H54 (cell line): ENCODE results near the gene PCSK9.
A peak's percentile ranks its signal among the peaks of the same experiment; 100 is the strongest.
"Not testable (repeated sequence)": the region's sequence is repeated elsewhere in the genome, so short reads cannot be mapped to it uniquely, and the experiment has no call there.

Experiments
- DNase-seq: peaks from one replicate; pipeline ENCODE4 v3.0.0; 2011; ENCODE audit warnings: low spot score, mixed read lengths; ENCODE audit not compliant: insufficient read length
- FAIRE-seq: peaks from 3 replicates; lab custom pipeline; 2011; peaks lifted over from hg19 to GRCh38; lab: Jason Lieb, UNC
- POLR2A ChIP-seq: IDR thresholded peaks from 2 replicates; pipeline ENCODE4 v1.6.1; 2011; ENCODE audit warnings: low read depth, mild to moderate bottlenecking, low read length

The PCSK9 gene

GRCh38 chr1:55021942-55022546, 17.3 kb upstream of the PCSK9 start:
- TF ChIP-seq POLR2A, result no peak
- DNase-seq, result peak; percentile 96
- peak; percentile 94 for FAIRE-seq

GRCh38 chr1:55024163-55024562, 15.2 kb upstream of the PCSK9 start:
- not testable (repeated sequence) for DNase-seq, FAIRE-seq

DNA sequence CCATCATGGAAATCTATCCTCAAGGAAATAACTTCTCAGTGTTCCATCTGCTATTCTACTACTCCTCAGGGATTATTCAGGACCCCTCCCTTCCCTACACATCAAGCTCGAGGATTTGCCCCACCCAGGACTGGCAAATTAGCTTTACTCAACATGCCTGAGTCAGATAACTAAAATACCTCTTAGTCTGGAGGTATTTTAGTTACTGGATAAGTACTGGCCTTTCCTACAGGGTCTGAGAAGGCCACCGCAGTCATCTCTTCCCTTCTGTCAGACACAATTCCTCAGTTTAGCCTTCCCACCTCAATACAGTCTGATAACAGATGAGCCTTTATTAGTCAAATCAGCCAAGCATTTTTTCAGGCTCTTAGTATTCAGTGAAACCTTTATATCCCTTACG, 12.7 kb upstream of the PCSK9 start:
- DNase-seq, FAIRE-seq: not testable (repeated sequence)

- not testable (repeated sequence) for FAIRE-seq, DNase-seq
These were observed 8.2 kb upstream of the PCSK9 start for GRCh38 chr1:55031098-55031497.

- FAIRE-seq, result no peak
- DNase-seq, result no peak
- TF ChIP-seq POLR2A, result no peak
These were observed 6.1 kb upstream of the PCSK9 start for GRCh38 chr1:55033265-55033614.

DNA sequence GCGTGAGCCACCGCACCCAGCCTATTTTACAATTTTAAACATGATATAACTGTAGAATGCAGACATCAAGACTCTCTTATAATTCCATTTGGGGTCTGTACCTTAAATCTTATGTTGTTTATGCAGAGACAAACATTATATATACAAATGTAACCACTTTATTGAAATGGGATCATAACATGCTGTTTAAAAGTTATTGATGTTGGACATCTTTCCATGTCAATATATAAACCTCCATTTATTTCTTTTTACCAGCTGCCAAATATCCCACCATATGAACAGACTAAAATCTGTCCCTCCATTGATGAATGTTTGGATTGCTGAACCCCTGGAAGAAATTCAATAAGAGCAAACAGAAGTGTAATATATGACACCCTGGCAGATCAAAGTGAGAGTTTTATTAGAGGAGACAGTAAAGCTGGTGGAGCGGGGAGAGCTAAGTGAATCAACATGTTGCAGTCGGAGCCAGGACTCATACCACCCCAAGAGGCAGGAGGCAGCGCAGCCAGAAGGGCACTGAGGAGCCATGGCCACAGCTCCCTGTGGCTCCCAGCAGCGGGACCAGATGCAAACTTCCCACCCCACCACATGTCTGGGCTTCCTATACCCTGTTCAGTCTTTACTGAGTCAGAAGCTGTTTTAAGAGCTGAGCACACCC, 4.7 kb upstream of the PCSK9 start:
- no peak for TF ChIP-seq POLR2A
- no peak for DNase-seq
- no peak for FAIRE-seq

DNA sequence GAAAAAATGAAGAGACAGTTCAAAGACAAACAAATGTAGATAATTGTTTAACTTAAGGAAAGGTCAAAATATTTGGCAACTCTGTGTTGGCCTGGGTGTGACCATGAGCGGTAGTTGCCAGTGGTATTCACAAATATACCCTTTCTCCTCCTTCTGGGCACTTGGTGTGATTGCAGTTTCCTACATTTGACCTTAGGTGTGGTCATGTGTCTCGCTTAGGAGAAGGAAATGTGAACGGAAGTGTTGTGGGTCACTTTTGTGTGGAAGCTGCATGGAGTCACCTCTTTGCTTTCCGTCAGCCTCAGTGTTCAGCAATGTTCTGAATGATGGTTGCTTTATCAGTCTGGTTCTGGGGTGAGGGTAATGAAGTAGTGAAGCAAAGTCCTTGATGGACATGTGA, 3.4 kb upstream of the PCSK9 start:
- FAIRE-seq (no peak), DNase-seq (no peak)
- no peak for TF ChIP-seq POLR2A

GRCh38 chr1:55037733-55038551, 1.4 kb upstream of the PCSK9 start:
- no peak for DNase-seq
- TF ChIP-seq POLR2A, result no peak
- FAIRE-seq, result no peak

- DNase-seq (no peak), FAIRE-seq (no peak)
- no peak for TF ChIP-seq POLR2A
These were observed 853 bp upstream of the PCSK9 start for GRCh38 chr1:55038552-55038838.

GRCh38 chr1:55038974-55039341, 390 bp upstream of the PCSK9 start:
- FAIRE-seq (no peak), DNase-seq (no peak)
- TF ChIP-seq POLR2A, result no peak

DNA sequence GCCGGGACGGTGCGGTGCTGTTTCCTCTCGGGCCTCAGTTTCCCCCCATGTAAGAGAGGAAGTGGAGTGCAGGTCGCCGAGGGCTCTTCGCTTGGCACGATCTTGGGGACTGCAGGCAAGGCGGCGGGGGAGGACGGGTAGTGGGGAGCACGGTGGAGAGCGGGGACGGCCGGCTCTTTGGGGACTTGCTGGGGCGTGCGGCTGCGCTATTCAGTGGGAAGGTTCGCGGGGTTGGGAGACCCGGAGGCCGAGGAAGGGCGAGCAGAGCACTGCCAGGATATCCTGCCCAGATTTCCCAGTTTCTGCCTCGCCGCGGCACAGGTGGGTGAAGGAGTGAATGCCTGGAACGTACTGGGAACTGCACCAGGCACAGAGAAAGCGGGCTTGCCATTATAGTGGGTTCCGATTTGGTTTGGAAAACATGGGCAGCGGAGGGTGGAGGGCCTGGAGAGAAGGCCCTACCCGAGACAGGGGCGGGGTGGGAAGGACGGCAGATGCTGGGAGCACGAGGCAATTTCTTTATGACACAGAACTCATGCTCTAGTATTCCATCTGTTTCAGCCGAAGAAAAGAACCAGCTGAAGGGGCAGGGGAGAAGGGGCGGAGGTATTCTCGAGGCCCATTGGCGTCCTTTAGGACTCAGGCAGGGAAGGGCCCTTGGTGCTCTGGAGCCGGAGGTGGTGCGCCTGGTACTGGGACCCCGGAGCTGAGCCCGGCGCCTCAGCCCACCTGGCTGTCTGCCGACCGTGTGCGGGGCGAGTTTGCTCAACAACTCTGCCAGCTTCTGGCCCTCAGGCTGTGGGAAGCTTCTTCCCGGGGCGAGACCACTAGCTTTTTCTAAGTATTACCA, 960 bp downstream of the PCSK9 start:
- DNase-seq, result no peak

DNA sequence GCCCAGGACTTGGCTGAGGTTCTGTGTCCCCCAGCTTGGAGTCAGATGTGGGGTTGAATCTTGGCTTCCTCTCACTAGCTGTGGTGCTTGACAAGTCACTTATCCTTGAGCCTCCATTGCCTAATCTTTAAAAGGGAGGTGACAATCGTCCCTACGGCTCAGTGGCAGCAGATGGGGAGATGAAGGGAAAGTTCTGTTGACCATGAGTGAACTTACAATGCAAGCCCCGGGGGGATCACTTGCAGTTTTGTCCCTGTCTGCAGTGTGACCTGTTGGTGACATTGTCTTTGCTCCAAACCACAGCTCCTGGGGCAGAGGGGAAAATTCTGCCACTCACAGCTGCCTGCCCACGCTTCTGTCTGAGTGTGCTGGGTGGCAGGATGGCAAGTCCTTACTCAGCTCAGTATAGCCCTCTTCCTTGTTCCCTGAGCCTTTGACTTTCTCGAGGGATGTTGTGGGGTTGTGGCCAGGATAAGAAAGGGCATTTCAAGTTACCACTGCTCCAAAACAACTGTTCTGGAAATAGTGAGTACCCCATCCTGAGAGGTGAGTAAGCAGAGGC, 1.7 kb downstream of the PCSK9 start:
- FAIRE-seq, result no peak
- no peak for DNase-seq
- no peak for TF ChIP-seq POLR2A

More for the DNA sequence above, 960 bp downstream of the PCSK9 start:
- no peak for TF ChIP-seq POLR2A
- no peak for FAIRE-seq

DNA sequence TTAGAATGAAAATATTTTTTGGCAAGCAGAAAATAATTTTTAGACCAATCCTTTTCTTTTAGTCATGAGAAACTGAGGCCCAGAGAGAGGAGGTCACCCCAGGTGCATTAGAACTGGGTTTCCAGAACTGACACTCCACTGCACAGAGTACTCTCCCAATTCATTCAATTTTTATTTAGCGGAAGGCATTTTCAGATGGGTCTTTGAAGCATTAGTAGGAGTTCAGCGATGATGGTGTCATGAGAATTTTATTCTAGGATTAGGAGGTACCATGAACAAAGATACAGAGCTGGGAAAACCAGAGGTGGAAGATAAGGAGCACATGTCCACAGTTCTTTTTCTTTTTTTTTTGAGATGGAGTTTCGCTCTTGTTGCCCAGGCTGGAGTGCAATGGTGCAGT, 2.3 kb downstream of the PCSK9 start:
- TF ChIP-seq POLR2A, result no peak
- FAIRE-seq, result no peak
- no peak for DNase-seq

DNA sequence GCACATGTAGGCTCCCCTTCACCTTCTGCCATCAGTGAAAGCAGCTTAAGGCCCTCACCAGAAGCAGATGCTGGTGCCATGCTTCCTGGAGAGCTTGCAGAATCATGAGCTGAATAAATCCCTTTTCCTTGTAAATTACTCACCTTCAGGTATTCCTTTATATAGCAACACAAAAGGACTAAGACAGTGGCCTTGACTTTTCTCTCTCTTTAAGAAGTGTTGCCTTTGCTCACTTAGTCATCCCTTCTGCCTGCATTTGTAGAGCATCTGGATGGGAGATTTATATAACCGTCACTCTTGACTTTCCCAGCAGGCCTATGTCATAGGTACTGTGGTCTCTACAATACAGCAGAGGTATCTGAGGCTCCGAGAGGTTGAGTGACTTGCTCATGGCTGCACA, 3.7 kb downstream of the PCSK9 start:
- no peak for DNase-seq
- no peak for FAIRE-seq
- no peak for TF ChIP-seq POLR2A

DNA sequence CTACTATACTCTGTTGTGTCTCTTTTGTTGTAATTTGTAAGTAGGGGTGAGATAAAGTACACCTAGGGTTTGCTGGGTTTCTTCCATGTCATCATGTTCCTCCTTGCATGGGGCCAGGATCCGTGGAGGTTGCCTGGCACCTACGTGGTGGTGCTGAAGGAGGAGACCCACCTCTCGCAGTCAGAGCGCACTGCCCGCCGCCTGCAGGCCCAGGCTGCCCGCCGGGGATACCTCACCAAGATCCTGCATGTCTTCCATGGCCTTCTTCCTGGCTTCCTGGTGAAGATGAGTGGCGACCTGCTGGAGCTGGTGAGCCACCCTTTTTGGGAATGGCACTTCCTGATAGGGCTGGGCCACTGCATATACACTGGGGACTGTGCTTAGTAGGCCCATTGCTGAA, 4.4 kb downstream of the PCSK9 start:
- FAIRE-seq (no peak), DNase-seq (no peak)
- no peak for TF ChIP-seq POLR2A
